ENCODE measurements around the gene COL9A2.
A peak's percentile ranks its signal among the peaks of the same experiment; 100 is the strongest.

The COL9A2 gene

GRCh38 chr1:40306296-40306695 lies 10.8 kb downstream of the COL9A2 start:
- DNase-seq: peak in 2 of 10 donors; percentile 26 to 53

GRCh38 chr1:40305871-40306270 lies 11.2 kb downstream of the COL9A2 start:
- intact Hi-C loops (cut with DNase I): no loop called here
- DNase-seq: peak in 2 of 10 donors; percentile 55 to 63

More at GRCh38 chr1:40306296-40306695, 10.8 kb downstream of the COL9A2 start:
- intact Hi-C loops (cut with DNase I): no loop called here

GRCh38 chr1:40305451-40305850 lies 11.6 kb downstream of the COL9A2 start:
- intact Hi-C loops (cut with DNase I): no loop called here
- peak in 2 of 10 donors; percentile 42 to 43 for DNase-seq

GRCh38 chr1:40303790-40304189 lies 13.3 kb downstream of the COL9A2 start:
- intact Hi-C loops (cut with DNase I): no loop called here
- peak in 2 of 10 donors; percentile 61 to 81 for DNase-seq

GRCh38 chr1:40303051-40303771 lies 13.9 kb downstream of the COL9A2 start:
- intact Hi-C loops (cut with DNase I): no loop called here

GRCh38 chr1:40302475-40302874 lies 14.6 kb downstream of the COL9A2 start:
- intact Hi-C loops (cut with DNase I): no loop called here
- peak in 2 of 10 donors; percentile 54 to 71 for DNase-seq

More at GRCh38 chr1:40303051-40303771, 13.9 kb downstream of the COL9A2 start:
- DNase-seq: peak in 2 of 10 donors; percentile 67 to 72

GRCh38 chr1:40301541-40302299 lies 15.4 kb downstream of the COL9A2 start:
- intact Hi-C loops (cut with DNase I): no loop called here
- DNase-seq: peak in 1 of 10 donors; percentile 60

- DNase-seq: peak in 1 of 10 donors; percentile 72
- intact Hi-C loops (cut with DNase I): no loop called here
Observed at GRCh38 chr1:40301066-40301465, 16.0 kb downstream of the COL9A2 start.

- intact Hi-C loops (cut with DNase I): no loop called here
- peak in 2 of 10 donors; percentile 16 to 24 for DNase-seq
Observed at GRCh38 chr1:40300651-40301050, 16.4 kb downstream of the COL9A2 start.

- peak in 1 of 10 donors; percentile 15 for DNase-seq
Observed at GRCh38 chr1:40300249-40300567, 16.9 kb downstream of the COL9A2 start.

GRCh38 chr1:40299366-40300248 lies 17.5 kb downstream of the COL9A2 start:
- peak in 2 of 10 donors; percentile 38 to 47 for DNase-seq
- intact Hi-C loops (cut with DNase I): no loop called here

More at GRCh38 chr1:40300249-40300567, 16.9 kb downstream of the COL9A2 start:
- intact Hi-C loops (cut with DNase I): no loop called here

- intact Hi-C loops (cut with DNase I): no loop called here
- no peak for DNase-seq
Observed at GRCh38 chr1:40291293-40291692, 25.8 kb downstream of the COL9A2 start.

- no peak for DNase-seq
- intact Hi-C loops (cut with DNase I): no loop called here
Observed at GRCh38 chr1:40281853-40282252, 35.2 kb downstream of the COL9A2 start.

GRCh38 chr1:40276122-40276521 lies 41.0 kb downstream of the COL9A2 start:
- intact Hi-C loops (cut with DNase I): no loop called here
- no peak for DNase-seq

- intact Hi-C loops (cut with DNase I): no loop called here
- no peak for DNase-seq
Observed at GRCh38 chr1:40274331-40274730, 42.8 kb downstream of the COL9A2 start.

GRCh38 chr1:40273547-40274166 lies 43.4 kb downstream of the COL9A2 start:
- intact Hi-C loops (cut with DNase I): no loop called here
- no peak for DNase-seq

GRCh38 chr1:40272653-40273213 lies 44.4 kb downstream of the COL9A2 start:
- intact Hi-C loops (cut with DNase I): no loop called here
- DNase-seq: no peak

GRCh38 chr1:40270152-40270834 lies 46.8 kb downstream of the COL9A2 start:
- DNase-seq: no peak
- intact Hi-C loops (cut with DNase I): no loop called here

GRCh38 chr1:40268211-40268610 lies 48.9 kb downstream of the COL9A2 start:
- intact Hi-C loops (cut with DNase I): no loop called here
- no peak for DNase-seq

Measured in posterior cingulate gyrus (tissue), 11 donors.